HG03025 (cell line): ENCODE results near the gene PHACTR2.

Experiments
- ATAC-seq: cut with Tn5 transposase; IDR thresholded peaks from one replicate; pipeline ENCODE4 v1.9.1; 2021; ENCODE audit warnings: mild to moderate bottlenecking, moderate library complexity; ENCODE audit not compliant: unreplicated experiment, low FRiP score

PHACTR2 gene

DNA sequence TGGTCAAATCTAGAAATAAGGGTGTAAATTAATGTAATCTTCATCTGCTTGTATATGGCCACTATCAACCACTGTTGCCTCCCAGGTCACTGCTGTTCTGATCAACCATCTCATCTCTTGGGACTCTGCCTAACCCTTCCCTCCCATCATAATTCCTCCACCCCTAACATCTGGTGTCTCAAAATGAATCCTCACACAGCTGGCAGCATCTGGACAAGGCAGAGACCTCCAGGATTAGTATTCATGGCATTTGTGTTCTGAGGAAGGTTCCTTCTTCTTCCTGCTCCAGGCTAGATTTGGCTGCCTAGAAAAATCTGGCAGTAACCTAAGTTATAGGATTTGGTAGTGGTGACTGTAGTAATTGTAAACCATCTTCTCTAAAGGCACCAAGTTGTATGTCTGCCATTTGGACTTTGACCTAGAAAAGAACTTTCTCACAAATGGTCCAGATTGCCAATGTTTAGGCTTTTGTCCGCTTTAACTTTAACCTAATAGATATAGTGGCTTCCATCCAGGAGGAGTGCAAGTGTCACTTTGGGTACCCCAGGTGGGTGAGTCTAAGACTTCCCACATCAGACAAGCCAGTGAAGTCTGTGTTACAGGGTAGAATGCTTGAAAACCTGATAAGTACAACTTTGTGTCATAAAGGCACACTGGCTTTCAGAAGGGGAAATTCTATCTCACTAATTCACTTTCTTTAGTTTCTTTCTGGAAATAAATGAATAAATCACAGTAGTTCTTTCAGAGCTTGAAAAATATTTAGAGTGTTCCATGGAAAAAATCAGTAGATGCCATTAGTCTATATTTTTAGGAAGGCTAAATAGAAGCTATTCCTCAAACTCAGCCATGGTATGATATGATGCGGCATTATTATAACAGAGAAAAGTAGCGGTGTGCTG lies 3.0 kb upstream of the PHACTR2 start:
- ATAC-seq: no peak

DNA sequence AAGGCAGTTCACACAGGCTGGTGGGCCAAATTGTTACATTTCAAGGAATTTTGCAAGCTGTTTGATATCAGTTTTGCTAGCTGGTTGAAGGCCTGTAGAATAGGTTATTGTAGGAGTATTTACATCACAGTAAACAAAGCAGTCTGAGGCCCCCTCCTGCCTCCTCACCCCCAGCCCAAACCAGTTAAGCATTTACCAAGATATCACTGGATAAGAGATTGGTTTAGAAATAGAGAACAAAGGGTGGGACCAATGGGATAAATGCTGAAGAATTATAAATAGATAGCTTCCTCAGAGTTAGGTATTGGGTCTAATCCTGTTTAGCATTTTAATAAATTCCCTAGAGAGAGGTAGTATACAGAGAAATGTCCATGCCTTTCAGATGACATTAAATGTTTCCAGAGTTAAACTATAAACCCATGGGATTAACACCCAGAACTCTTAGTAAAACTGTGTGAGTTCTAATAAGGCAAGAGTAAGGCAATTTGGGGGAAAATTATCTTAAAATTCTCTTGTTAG lies 2.3 kb upstream of the PHACTR2 start:
- ATAC-seq: no peak

DNA sequence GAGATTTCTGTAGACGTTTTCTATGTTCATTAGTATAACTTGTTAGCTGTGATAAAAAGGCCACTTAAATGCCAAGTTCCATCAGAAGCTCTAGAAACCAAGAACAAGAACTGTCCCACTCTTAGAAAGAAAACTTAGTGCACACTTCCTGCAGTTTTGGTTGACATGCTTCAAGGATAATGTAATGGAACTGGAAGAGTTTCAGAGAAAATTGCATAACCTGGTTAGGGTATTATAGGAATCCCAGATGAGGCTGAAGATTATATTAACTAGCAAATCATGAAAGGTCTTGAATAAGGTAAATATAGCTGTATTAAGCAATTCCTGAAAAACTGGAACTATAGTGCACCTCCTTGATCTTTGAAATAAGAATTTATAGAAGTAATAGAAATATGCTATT lies 1.8 kb upstream of the PHACTR2 start:
- ATAC-seq: no peak

DNA sequence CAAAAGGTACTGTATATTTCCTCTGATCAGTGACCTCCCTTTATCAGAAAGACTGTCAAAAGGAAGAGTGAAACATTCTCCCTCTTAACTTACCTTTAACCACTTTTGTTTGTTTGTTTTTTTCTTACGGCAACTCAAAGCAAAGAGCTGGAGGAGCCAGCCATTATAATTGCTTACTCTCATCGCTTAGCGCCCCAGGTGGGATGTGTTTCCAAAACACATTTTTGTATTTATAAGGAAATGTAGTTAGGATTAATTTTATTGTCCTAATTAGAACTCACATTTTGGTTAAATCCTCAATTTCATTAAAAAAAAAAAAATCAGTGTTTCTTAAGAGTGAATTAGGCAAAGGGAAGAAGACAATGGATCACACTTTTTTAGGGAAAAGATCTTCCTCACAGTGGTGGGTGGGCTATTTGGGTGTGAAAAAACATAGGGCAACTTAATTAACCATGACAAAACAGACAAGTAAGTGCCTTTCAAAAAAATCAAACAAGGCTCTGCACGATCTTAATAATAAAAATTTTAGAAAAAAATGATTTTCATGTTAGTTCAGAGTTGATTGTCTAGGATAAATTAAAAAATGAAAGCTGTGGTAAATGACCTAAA lies 1.2 kb upstream of the PHACTR2 start:
- no peak for ATAC-seq

DNA sequence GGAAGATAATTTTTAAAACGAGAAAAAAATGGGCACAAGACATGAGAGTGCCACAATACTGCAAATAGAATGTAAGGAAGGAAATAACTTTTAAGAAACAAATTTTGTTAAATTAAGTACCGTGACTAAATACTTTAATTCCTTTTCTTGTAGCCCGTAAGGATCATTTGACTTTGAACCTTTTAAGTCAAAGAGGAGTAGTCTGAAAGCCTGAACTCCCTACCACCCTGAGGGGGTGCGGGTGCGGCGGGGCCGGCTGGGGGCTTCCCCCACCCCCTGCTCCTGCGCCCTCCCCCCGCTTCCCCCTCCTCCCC lies 231 bp upstream of the PHACTR2 start:
- ATAC-seq: no peak

DNA sequence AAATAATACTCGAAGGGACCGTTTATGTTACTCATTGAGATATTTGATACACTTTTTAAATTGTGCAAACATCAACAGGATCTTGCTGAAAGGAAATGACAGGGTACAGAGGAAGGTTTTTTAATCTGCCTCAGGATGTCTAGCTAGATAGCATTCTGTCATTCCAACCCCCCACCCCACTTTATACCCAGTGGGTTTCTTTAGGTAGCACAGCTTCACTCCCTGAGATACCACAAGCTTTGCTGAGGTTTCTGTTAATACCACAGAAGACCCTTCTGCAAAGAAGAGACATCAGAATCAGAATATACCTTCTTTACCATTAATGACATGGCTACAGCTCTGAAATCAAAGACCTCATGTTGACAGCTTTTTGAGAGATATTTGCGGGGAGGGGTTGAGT lies 1.3 kb downstream of the PHACTR2 start:
- ATAC-seq: no peak

DNA sequence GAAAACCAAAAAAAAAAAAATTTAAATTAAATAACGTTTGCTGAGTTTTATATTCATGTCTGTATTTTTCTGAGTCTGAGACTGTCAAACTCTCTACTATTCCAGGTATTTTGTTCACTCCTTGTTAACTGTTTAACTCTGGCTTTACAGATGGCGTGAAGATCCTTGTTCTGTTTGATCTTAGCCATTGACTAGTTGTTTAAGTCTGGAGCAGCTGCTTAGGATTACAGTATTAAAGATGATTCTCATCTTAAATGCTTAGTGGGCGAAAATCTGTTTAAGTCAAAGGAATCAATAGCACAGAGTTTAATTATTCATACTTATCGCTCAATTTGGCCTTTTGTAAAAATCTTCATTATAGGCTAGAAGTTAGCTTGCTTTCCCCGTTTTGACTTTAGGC lies 2.4 kb downstream of the PHACTR2 start:
- no peak for ATAC-seq

DNA sequence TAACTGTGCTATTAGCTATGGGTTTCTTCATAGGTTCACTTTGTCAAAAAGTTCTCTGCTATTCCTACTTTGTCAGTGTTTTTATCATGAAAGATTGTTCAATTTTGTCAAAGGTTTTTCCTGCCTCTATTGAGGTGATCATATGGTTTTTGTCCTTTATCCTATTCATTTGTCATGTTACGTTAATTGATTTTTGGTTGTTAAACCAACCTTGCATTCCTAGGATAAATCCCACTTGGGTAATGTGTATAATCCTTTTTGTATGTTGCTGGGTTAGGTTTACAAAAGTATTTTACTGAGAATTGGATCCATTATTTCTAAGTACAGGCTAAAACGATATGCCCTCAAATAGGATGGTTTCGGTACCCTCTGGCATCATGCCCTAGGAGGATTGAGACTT lies 5.0 kb downstream of the PHACTR2 start:
- no peak for ATAC-seq

DNA sequence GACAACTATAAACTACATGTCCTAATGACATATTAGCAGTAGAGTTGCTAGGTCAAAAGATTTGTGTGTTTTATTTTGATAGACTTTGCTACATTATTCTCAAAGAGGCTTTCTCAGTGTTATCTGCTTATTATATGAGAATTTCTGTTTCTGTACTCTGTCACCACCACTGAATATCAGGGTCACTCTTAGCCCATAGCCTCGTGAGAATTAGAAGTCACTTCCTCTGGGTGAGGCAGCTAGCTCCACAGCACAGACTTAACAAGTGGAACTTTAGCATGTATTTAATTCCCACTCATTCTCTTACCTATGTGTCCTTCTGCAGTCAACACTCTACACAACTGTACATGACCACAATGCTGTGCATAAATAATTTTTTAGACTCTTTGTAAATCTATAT lies 6.7 kb downstream of the PHACTR2 start:
- no peak for ATAC-seq

DNA sequence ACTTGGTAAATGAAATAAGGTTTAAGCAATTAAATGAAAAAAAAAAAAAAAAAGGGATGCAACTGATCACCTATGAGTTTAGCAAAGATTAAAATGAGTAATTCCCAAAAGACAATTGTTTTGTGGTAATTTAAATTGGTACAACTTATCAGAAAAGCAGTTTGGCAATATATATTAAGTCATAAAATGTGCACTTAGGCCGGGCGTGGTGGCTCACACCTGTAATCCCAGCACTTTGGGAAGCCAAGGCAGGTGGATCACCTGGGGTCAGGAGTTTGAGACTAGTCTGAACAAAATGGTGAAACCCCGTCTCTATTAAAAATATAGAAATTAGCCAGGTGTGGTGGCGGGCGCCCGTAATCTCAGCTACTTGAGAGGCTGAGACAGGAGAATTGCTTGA lies 7.9 kb downstream of the PHACTR2 start:
- ATAC-seq: no peak

DNA sequence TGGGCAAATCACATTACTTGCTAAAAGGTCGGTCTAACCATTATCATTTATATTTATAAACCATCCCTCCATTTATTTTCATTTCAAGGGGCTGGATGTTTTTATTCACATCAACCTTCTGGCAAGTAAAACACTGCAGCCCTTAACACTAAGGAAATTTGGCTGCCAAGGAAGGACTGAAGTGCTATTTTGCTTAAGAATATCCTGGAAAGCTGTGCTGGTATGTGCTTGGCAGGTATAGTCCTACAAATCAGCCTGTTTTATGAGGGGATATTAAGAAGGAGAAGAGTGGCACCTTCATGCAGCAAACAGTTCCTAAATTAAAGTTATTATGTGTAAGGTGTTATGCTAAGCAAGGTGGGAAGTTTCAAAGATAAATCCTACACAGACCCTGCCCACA lies 9.8 kb downstream of the PHACTR2 start:
- ATAC-seq: no peak

DNA sequence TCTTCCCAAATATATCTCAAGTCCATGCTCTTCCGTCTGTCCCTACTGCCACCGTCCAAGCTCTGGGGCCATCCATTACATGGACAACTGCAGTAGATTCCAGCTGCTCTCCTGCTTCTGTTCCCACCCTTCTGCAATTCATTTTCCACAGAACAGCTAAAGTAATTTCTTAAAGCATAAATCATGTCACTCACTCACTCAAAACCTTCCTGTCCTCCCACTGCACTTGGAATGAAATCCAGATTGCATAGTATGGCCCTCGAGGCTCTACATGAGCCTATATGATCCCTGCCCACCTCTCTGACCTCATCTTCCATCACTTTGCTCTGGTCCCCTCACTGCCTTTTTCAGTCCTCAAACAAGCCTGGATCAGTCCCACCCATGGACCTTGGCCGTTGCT lies 10.9 kb downstream of the PHACTR2 start:
- no peak for ATAC-seq

DNA sequence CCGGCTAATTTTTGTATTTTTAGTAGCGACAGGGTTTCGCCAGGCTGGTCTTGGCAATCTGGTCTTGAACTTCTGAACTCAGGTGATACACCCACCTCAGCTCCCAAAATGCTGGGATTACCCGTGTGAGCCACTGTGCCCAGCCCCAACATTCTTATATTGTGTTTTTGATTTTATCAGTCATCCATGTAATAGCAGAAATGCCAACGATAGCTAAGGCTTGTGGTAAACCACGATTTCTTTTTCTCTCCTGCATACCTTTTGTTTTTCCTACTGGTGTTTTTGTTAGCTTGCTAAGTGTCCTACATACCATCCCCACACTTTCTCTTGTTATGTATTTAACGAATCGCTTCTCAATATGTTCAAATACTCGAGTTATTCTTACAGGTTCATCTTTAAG lies 12.1 kb downstream of the PHACTR2 start:
- ATAC-seq: no peak

DNA sequence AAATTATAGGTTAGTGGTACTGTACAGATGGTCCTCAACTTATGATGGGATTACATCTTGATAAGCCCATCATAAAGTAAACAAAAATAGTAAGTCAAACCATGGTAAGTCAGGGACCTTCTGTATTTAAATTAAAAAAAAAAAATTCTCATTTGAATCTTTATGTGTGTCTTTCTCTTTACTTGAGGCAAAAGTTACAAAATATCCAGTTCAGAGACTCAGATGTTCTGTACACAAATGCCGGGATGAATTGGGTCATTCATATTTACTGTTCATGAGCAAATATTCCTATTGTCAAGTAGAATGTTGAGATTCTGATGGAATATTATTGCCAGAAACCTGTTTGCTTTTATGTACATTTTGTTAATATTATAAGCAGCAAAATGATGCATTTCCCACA lies 13.4 kb downstream of the PHACTR2 start:
- no peak for ATAC-seq

DNA sequence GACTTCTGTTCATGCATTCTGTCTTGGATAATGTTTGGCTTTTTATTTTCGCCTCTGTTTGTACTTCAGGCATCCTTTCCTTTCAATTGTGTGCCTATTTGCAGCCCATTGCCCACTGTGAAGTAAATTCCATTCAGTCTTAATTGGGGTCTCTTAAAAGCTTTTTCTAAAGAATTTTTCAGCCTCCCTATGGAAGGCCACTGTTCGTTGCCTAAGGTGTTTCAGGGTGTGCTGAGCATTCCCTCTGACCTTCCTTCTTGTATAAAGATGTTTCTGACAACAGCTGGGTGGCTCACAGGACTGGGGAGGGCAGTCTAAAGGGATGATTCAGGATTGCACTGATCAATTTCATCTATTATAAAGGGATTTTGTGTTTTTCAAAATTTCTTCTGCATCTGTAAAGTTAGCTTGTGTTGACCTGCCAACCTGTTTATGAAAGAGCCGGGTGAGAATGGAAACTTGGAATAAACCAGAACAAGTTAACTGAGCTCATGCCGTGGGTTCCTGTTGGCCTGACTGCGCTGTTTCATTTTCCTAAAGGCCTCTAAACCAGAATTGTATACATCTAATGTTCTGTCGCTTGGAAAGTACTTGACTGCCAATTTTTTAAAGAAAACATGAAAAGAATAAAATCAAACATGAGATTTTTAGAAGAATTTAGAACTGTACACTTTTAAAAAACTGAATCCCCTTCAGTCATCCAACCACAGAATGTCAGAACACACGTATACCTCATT lies 14.3 kb downstream of the PHACTR2 start:
- no peak for ATAC-seq

DNA sequence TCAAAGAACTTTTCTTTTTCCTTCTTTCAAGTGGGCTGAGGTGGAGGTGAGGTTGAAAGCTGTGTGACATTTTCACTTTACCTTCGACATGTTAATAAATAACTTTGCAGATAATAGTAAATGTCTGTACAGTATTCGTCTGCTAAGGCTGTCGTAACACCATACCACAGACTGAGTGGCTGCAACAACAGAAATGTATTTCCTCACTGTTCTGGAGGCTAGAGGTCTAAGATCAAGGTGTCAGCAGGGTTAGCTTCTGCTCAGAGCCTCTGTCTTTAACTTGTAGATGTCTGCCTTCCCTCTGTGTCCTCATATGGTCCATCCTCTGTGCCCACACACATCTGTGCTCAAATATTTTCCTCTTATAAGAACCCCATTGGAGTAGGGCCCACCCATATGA lies 14.9 kb downstream of the PHACTR2 start:
- no peak for ATAC-seq

DNA sequence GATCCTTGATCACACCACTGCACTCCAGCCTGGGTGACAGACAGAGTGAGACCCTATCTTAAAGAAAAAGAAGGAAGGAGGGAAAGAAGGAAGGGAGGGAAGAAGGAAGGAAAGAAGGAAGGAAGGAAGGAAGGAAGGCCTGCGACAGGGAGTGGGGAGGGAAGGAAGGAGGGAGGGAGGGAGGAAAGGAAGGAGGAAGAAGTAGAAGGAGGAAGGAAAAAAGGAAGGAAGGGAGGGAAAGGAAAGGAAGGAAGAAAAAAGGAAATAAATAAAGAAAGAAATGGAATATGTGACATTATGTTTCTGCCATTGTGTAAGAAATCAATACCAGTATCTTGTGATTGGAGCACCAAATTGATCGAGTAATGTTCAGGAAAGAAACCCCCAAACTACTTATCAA lies 16.2 kb downstream of the PHACTR2 start:
- no peak for ATAC-seq

DNA sequence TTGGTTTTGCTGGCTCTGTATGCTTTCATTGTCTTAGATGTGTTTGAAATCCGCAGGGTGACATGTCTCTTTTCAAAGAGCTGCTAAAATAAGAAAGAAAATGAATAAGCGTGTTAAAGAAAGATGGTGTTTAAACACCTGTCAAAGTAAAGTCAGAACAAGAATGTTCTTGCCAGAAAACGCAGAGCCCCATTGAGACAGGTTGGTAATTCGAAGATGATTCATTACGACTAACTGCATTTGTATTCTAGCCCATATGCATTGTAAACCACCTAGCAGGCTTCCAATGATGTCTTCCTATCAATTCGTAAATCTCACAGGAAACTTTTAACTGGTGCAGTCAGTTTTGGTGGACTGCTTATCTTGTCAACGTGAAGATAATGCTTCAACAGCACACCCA lies 16.8 kb downstream of the PHACTR2 start:
- no peak for ATAC-seq

DNA sequence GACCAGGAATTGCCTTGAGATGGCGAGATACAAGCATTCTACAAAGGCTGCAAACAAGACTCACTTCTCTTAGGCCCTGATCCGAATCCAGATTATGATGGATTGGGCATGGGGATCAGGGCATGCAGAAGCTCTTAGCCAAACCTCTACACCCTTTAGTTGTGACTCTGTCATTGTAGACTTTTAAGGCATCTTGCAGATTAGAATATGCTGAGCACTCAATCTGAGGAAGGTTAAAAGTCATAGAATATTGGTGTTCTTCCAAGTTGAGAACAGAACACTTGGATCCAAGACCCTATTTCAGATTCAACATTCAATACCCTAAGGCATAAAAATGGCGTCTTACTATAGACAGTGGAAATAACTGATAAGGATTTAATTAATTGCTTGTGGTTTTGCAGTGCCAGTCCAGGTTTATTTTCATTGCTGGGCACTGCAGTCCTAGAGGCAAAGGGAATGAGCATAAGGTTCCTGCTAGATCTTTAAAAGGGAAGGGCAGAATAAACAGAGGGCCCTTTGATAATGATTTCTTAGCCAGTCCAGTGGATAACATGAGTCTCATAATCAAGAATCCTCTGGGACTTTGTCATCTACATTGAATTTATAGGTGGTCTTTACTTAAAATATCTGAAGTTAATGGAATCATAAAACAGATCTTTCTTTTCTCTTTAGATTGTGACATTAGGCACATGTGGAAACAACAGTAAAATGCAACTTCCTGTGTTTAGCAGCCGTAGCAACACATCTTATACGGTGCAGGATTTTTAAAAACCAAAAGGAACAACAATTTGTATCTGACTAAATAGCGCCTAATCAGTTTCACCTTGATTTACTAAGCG lies 17.6 kb downstream of the PHACTR2 start:
- no peak for ATAC-seq

DNA sequence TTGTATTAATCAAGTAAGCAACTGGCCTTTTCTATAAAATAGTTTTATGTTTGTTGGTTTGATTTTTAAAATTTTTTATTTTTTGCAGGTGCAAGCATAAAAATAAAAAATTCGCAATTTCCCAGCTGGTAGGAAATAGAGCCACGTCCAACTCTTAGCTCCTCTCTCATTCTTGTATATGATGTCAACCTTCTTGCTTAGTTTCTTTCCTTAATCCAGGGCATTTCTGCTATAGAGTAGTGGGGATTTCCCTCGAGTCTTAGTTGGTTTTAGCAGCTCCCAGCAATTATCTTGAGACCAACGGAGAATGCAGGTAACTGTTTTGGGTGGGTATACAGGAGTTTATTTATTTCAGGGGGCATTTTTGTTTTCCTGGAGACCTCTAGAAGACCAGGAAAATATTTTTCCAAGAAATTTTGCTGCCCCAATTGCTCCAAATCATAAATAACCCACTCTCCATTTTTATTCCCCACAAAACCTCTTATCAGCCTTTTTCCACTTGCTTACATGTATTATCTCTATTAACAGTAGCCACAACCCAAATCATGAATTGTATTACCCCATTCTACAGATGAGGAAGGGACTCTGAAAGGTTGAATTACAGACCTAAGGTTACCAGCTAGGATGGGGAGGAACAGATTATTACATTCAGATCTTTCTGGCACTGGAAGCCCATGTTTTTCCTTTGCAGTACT lies 18.4 kb downstream of the PHACTR2 start:
- ATAC-seq: no peak
